Stimulated activated CD8-positive, alpha-beta memory T cell treated with anti-CD3 and anti-CD28 coated beads, Interleukin-12 subunit alpha, Interleukin-12 subunit beta, amount 100 ng/mL, for 4 hours (primary cell): ENCODE data around the gene CFP.

ENCODE experiments used
- DNase-seq: peaks from one replicate; pipeline ENCODE4 v3.0.0-alpha.2; 2020; ENCODE audit warnings: low read depth

Gene CFP

DNA sequence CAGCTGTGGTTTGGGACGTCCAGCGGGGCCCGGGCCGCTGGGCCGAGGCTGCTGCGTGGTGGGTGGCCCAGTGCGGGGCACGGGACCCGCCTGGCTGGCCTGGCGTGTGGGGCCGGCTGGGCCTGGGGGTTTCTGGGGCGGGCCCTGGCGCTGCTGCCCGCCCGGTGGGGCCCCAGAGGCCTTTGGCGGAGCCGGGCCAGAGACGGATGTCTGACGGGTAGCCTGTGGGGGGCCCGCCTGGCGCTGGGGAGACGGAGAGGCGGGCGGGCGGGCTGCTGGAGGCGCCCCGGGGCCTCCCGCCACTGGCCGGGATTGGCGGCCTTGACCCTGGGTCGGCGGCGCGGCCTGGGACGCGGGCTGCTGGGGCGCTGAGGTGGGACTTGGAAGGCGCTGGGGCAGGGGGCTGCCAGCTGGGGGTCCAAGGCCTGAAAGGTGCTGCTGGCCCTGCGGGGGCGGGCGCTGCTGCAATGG is 55.6 kb downstream of the CFP start:
- no peak for DNase-seq

- no peak for DNase-seq
These were observed 56.2 kb downstream of the CFP start for GRCh38 chrX:47573341-47574075.
